Measurements from ENCODE around the gene ERLIN1.

The ERLIN1 gene

DNA sequence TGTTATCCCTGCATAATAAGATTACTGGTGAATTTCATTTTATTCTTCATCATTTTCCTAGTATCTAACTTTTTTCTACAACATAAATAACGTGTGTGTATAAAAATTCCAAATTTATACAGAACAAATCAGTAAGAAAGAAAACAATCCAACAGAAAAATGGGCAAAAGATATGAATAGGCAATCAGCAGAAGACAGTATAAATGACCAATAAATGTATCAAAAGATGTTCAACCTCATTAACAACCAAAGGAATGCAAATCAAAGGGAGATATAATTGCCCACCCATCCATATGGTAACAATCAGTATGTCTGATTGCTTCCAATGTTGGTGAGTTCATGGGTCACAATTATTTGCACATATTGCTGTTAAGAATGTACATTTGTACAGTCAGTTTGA lies 13.5 kb downstream of the ERLIN1 start:
- DNase-seq (ENCODE audit: low read depth): no peak

GRCh38 chr10:100168313-100168643 lies 17.6 kb downstream of the ERLIN1 start:
- DNase-seq (ENCODE audit: low read depth): no peak

DNA sequence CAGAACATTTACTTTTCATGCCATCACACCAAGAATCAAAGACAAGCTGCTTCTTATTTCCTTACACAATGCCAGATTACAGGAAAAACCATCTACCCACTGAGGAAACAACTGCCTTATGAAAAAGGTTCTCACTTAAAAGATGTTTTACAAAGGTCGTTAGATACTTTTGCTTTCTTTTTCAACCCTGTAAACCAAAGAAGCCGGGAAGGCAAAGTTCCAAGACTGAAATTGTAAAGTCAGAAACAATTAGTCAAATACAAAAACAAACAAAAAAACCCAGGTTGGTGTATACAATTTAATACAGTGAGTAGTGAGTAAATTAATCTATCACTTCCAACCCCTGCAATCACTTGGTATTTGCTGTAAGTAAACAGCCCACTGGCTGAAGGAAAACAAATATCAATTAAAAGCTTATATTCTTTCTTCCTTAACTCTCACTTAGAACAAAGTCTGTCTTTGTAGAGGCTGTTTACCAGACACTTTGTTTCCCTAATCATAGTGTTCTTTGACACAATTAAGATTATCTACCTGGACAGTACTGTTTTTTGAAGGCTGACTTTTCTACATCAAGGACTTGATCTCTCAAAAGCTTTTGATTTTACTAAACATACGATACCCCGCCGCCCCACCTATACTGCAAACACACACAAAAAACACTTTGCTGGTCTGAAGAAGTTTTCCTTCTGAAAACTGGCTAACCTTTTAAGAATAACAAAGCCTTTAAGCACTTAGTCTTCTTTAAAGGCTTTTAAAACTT lies 18.1 kb downstream of the ERLIN1 start:
- no peak for DNase-seq (ENCODE audit: low read depth)

DNA sequence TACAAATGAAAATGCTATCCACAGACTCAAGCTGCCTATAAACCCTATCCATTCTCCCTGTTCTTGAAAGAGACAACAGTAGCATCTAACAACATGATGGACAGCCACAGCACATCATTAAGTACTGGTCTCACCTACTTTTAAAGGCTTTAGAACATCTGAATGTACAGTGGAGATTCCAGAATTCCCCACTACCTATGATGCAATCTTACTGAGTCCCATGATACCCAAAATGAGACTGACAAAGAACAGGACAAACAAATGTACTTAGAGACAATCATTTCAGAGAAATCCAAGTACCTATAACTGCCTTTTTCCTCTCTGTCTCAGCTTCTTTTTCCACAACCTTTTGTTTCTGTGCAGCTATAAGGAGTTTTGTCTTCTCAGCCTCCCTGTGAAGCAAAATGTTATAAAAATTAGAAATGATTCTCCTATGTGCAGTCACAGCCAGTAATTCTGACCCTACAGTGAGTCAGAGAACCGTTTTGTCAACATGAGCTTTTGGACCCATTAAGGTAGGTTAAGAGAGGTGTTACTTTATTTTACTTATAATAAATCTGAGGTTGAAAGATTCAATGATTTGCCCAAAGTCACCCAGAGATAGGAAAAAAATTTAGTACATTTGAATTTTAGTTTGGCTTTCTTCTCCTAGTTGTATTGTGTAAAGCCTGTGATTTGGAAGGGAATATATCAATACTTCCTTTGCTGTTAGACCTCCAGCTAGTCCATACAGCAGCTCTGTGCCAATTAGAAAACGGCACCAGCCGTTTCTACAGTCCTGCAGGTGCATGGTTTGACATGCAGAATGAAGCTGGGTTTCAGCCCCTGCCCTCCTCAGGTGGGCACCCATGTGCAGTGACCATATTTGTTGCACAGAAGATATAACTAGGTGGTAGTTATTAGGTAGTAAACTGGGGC lies 21.9 kb downstream of the ERLIN1 start:
- DNase-seq (ENCODE audit: low read depth): no peak

DNA sequence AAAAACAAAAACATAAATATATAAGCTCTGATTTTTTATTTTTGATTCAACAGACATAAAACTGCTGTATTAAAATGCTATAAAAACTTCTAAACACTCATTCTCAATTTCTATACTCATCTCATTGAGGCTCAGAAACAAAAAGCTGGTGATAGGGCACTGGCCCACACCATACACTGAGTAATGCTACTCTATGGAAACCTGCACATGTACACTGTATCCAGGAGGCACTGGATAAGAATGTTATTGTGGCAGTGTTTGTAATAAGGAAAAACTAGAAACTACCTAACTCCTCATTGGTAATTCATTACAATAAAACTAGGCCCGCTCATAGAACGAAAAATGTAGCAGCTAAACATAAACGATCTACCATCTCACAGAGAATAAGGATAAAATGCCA lies 23.1 kb downstream of the ERLIN1 start:
- DNase-seq (ENCODE audit: low read depth): no peak

- DNase-seq (ENCODE audit: low read depth): no peak
These were observed 27.6 kb downstream of the ERLIN1 start for GRCh38 chr10:100158044-100158805.

GRCh38 chr10:100157156-100157555 lies 28.7 kb downstream of the ERLIN1 start:
- DNase-seq (ENCODE audit: low read depth): no peak

GRCh38 chr10:100155936-100156335 lies 29.9 kb downstream of the ERLIN1 start:
- DNase-seq (ENCODE audit: low read depth): no peak

GRCh38 chr10:100154666-100155065 lies 31.2 kb downstream of the ERLIN1 start:
- DNase-seq (ENCODE audit: low read depth): no peak

GRCh38 chr10:100153239-100153825 lies 32.5 kb downstream of the ERLIN1 start:
- no peak for DNase-seq (ENCODE audit: low read depth)

DNA sequence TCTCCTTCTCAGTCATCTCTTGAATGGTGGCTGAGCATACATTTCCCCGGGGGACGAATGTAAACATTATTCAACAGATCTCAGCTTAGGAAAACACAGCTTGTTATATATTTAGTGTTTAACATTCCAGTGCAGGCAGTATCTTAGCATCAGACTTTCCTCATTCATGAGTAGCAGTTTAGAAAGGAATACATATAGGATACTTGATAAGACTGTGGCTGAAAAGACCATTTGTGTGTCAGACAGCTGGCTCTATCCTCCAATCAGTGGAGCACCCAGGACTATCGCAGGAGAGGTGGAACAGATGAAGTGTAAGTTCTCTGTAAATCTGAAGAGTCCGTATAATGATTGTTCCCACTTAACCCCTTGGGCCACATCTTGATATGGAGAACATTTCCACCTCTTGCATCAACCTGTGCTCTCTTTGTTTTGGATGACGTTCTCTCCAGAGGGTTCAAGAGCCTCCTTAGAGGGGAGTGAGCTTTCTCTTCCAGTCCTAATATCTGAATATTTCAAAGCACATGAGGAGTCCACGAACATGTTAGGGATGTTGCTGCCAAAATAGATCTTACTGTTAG lies 34.0 kb downstream of the ERLIN1 start:
- no peak for DNase-seq (ENCODE audit: low read depth)

DNA sequence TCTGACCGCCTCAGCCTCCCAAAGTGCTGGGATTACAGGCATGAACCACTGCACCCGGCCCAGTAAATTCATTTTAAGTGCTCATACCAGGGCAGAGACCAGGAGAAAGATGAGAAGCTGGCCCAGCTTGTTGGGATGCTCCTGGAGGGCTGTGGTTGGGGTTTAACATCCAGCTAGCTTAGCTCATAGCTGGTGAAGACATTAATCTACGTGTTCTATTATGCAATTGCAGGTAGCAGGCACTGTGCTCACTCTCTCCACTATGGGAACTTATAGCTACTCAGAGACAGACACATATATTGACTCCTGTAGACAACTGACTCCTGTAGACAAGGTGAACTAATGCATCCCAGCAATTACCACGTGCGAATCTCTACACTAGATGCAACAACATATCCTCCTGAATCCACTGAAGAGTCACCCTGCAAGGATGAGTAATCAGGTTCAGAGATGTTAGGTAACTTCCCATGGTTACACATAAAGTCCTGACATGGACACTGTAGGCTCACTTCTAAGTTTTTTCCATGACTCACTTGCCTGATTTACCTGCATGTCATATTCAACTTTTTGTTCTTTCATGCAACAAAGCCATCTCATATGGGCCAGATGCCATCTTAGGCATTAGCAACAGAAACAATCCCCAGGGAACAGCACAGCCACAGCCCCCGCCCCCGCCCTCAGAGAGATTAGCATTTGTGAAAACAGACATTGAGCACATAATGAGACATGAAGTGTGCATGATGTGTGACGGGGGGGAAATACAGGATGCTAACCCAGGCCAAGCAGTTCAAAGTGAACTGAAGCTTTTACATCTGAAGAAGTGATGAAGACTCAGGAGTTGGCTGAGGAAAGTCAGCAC lies 37.2 kb downstream of the ERLIN1 start:
- DNase-seq (ENCODE audit: low read depth): no peak

- DNase-seq (ENCODE audit: low read depth): no peak
These were observed 38.8 kb downstream of the ERLIN1 start for GRCh38 chr10:100146875-100147650.

DNA sequence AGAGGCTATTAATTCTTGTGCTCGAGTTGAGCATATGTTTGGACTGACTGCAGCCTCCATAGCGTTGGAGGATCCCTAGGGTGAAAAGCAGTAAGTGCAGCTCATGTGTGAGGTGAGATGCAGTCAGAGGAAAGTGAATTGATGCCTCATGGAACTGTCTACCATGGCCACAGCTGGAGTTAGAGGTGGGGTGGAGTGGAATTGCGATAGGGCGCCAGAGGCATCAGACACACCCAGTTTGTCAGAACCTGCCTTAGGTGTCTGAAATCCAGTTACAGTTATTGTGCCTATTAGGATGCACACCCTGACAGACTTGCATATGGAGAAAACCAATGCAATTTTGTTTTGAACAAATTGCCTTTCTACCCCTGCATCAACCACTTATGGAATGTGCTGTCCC lies 39.4 kb downstream of the ERLIN1 start:
- no peak for DNase-seq (ENCODE audit: low read depth)

DNA sequence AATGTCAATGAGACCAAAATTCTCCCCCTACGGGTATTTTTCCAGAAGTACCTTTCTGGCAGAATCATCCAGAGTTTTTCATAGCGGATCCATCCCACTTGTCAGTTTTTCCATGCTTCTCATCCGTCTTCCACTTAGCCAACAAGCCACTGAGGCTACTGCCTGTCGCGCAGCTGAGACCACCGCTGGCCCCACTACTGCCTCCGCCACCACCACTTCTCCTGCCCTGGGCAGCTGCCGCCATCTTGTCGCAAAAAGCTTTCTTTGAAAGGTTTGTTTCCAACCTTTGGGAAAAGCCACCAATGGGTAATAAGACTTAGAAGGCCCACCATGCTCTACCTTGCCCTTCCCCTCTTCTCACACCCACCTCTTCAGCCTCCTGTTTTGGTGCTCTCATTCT lies 42.1 kb downstream of the ERLIN1 start:
- DNase-seq (ENCODE audit: low read depth): no peak

GRCh38 chr10:100141446-100142087 lies 44.3 kb downstream of the ERLIN1 start:
- DNase-seq (ENCODE audit: low read depth): no peak

DNA sequence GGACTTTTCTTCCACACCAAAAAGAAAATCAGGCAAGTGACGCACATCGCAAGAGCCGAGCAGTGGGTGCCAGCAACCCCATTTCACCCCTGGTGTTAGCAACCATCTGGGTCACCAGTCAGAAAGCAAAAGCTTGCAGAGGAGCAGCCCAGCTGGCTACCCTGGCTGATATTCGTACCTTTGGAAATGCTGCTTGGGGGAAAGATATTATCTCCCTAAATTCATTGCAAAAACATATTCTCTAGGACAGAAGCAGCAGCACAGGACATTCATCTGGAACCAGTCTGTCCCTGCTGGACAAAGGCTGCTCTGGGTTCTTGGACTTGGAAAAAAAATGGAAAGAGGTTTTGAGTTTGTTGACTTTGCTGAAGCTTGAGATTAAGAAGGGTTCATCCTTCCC lies 45.8 kb downstream of the ERLIN1 start:
- DNase-seq (ENCODE audit: low read depth): no peak

GRCh38 chr10:100138921-100139496 lies 46.8 kb downstream of the ERLIN1 start:
- no peak for DNase-seq (ENCODE audit: low read depth)

- no peak for DNase-seq (ENCODE audit: low read depth)
These were observed 50.3 kb downstream of the ERLIN1 start for GRCh38 chr10:100135486-100135885.
